NCI-H2196 (cell line): Measurements from ENCODE around the gene CENPC.
"Not testable (repeated sequence)": the region's sequence is repeated elsewhere in the genome, so short reads cannot be mapped to it uniquely, and the experiment has no call there.

Experiments used
- DNase-seq: peaks from one replicate; lab custom pipeline; 2025; ENCODE audit not compliant: unreplicated experiment; lab: John Stamatoyannopoulos, UW

CENPC gene

GRCh38 chr4:67545199-67546003 lies at the start of gene CENPC:
TSS of gene CENPC (minus strand) at chr4:67545503. CDS start at chr4:67545355, 148 bp downstream.
- DNase-seq = peak; percentile 83

GRCh38 chr4:67593741-67594175 lies 48.5 kb upstream of the CENPC start:
- DNase-seq = no peak

- DNase-seq = no peak
Measured at GRCh38 chr4:67587156-67587555, 41.9 kb upstream of the CENPC start.

- DNase-seq = no peak
Measured at GRCh38 chr4:67584496-67584895, 39.2 kb upstream of the CENPC start.

- DNase-seq = no peak
Measured at GRCh38 chr4:67581913-67582312, 36.6 kb upstream of the CENPC start.

- DNase-seq = no peak
Measured at GRCh38 chr4:67581208-67581857, 36.0 kb upstream of the CENPC start.

GRCh38 chr4:67580577-67580976 lies 35.3 kb upstream of the CENPC start:
- DNase-seq = no peak

GRCh38 chr4:67576538-67576937 lies 31.2 kb upstream of the CENPC start:
- no peak for DNase-seq

- DNase-seq = no peak
Measured at GRCh38 chr4:67576059-67576466, 30.8 kb upstream of the CENPC start.

- DNase-seq = peak; percentile 58
Measured at GRCh38 chr4:67575232-67576058, 30.1 kb upstream of the CENPC start.

GRCh38 chr4:67573193-67573592 lies 27.9 kb upstream of the CENPC start:
- no peak for DNase-seq

GRCh38 chr4:67571975-67572374 lies 26.7 kb upstream of the CENPC start:
- no peak for DNase-seq

- DNase-seq = no peak
Measured at GRCh38 chr4:67570537-67570936, 25.2 kb upstream of the CENPC start.

GRCh38 chr4:67568820-67569219 lies 23.5 kb upstream of the CENPC start:
- no peak for DNase-seq

GRCh38 chr4:67566335-67566734 lies 21.0 kb upstream of the CENPC start:
- DNase-seq = no peak

GRCh38 chr4:67565284-67565683 lies 20.0 kb upstream of the CENPC start:
- no peak for DNase-seq

GRCh38 chr4:67558493-67558892 lies 13.2 kb upstream of the CENPC start, which contains the start of gene STAP1:
TSS of gene STAP1 (plus strand) at chr4:67558727. CDS start at chr4:67558810, 83 bp downstream.
- no peak for DNase-seq

- no peak for DNase-seq
Measured at GRCh38 chr4:67556436-67556835, 11.1 kb upstream of the CENPC start.

GRCh38 chr4:67555447-67555846 lies 10.1 kb upstream of the CENPC start:
- no peak for DNase-seq

- DNase-seq = no peak
Measured at GRCh38 chr4:67554096-67554495, 8.8 kb upstream of the CENPC start.

GRCh38 chr4:67552146-67552792 lies 7.0 kb upstream of the CENPC start:
- DNase-seq = not testable (repeated sequence)
